Adipocyte (in vitro differentiated cells): Measurements from ENCODE around the gene SLC35G6.
A peak's percentile ranks its signal among the peaks of the same experiment; 100 is the strongest.
"Not testable (repeated sequence)": the region's sequence is repeated elsewhere in the genome, so short reads cannot be mapped to it uniquely, and the experiment has no call there.

Experiments used
- DNase-seq: peaks from one replicate; pipeline ENCODE4 v3.0.0-alpha.2; 2015; ENCODE audit warnings: low read depth
- H3K27me3 ChIP-seq: replicated peaks from 2 replicates; pipeline ENCODE4 v1.7.0; 2013; ENCODE audit warnings: mild to moderate bottlenecking, low read length, moderate library complexity; ENCODE audit not compliant: control insufficient read depth, insufficient read depth
- H3K36me3 ChIP-seq: 2 replicates; pipeline ENCODE4 v1.7.0; 2013; ENCODE audit warnings: low read length, mild to moderate bottlenecking, moderate library complexity; ENCODE audit not compliant: control insufficient read depth, insufficient read depth, severe bottlenecking
- H3K4me1 ChIP-seq: 2 replicates; pipeline ENCODE4 v1.7.0; 2013; ENCODE audit warnings: mild to moderate bottlenecking, low read length, moderate library complexity; ENCODE audit not compliant: control insufficient read depth, insufficient read depth
- H3K4me3 ChIP-seq: 2 replicates; pipeline ENCODE4 v1.7.0; 2013; ENCODE audit warnings: mild to moderate bottlenecking, low read length, moderate library complexity
- H3K9ac ChIP-seq: 2 replicates; pipeline ENCODE4 v1.7.0; 2013; ENCODE audit warnings: mild to moderate bottlenecking, low read length, moderate library complexity
- H3K9me3 ChIP-seq: 2 replicates; pipeline ENCODE4 v1.7.0; 2013; ENCODE audit warnings: mild to moderate bottlenecking, low read length, moderate library complexity; ENCODE audit not compliant: control insufficient read depth

The SLC35G6 gene

DNA sequence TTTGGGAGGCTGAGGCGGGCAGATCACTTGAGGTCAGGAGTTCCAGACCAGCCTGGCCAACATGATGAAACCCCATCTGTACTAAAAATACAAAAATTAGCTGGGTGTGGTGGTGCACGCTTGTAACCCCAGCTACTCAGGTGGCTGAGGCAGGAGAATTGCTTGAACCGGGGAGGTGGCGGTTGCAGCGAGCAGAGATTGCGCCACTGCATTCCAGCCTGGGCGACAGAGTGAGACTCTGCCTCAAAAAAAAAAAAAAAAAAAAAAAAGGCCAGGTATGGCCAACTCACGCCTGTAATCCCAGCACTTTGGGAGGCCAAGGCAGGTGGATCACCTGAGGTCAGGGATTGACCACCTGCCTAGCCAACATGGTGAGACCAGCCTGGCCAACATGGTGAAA is 6.5 kb upstream of the SLC35G6 start:
- DNase-seq, H3K9ac ChIP-seq, H3K36me3 ChIP-seq, H3K9me3 ChIP-seq, H3K4me3 ChIP-seq, H3K27me3 ChIP-seq: not testable (repeated sequence)
- peaks cover 44% of the 10 kb centered on the region for H3K4me1 ChIP-seq

DNA sequence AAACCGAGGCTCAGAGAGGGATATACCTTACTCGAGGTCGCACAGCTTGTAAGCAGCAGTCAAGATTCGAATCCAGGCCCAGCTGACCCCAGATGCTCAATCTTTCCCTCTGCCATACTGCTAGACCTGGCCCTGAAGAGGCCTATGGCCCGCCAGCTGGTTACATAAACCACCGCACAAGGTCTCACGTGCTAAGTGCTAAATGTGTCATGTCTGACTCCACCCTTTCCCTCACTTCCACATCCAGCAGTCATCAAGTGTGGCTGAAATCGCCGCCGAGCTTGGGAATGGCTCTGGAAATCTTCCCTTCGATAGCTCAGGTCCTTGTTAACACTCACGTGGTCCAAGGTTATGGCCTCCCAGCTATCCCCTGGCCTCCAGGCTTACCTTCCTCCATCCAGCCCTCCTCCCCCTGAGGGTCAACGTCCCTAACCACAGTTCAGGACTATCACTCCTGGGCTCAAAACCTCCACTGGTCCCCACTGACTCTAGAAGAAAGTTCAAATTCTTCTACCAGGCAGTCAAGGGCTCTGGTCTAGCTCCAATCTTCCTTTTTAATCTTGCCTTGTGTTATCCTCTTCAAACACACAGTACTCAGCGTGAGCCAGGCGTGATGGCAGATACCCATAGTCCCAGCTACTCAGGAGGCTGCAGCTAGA is 5.4 kb upstream of the SLC35G6 start:
- H3K4me1 ChIP-seq: peaks cover 45% of the 10 kb centered on the region
- H3K4me3 ChIP-seq: peak overlapping the region; percentile 83
- peak overlapping the region; percentile 96 for H3K9ac ChIP-seq
- no peak for DNase-seq
- H3K9me3 ChIP-seq: no peaks in the 10 kb centered on the region
- H3K36me3 ChIP-seq: peaks cover 3% of the 10 kb centered on the region
- no peaks in the 10 kb centered on the region for H3K27me3 ChIP-seq

DNA sequence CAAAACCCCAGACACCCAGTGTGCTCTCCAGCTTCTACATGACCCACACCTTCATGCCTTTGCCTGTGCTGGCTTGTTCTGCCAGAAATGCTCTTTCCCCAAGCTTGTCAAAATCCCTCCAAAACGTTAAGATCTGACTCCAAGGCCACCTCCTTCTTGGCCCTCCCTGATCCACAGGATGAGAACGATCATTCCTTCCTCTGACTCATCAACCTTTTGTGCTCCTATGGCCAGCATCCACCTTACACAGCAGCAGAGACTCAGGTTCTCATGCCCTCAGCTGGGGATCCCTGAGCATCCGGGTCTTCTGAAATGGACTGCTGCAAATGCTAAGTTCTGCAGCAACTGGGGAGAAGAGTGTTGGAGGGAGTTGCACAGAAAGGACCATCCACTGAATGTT is 4.8 kb upstream of the SLC35G6 start:
- peak overlapping the region; percentile 83 for H3K4me3 ChIP-seq
- peaks cover 45% of the 10 kb centered on the region for H3K4me1 ChIP-seq
- H3K9me3 ChIP-seq: no peaks in the 10 kb centered on the region
- peak overlapping the region; percentile 96 for H3K9ac ChIP-seq
- peaks cover 3% of the 10 kb centered on the region for H3K36me3 ChIP-seq
- peak; percentile 44 for DNase-seq
- no peaks in the 10 kb centered on the region for H3K27me3 ChIP-seq

DNA sequence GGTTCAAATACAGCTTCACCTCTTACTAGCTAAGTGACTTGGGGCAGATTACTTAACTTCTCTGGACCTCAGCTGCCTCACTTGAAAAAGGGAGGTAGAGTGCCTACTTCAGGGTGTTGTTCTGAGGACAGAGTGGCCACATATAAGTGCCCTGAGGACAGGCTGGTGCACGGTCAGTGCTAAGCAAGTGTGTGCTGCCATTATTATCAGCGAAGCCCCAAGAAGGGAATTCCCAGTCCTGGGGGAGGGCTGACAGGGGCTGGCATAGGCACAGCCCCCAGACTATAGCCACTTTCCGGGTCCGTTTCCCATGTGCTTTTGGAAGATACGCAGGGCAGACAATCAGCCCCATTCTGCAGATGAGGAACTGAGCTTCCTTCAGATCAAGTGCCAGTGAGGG is 4.3 kb upstream of the SLC35G6 start:
- DNase-seq: no peak
- H3K4me1 ChIP-seq: peaks cover 45% of the 10 kb centered on the region
- H3K4me3 ChIP-seq: peak overlapping the region; percentile 83
- H3K9ac ChIP-seq: peak overlapping the region; percentile 96
- no peaks in the 10 kb centered on the region for H3K27me3 ChIP-seq
- peaks cover 3% of the 10 kb centered on the region for H3K36me3 ChIP-seq
- H3K9me3 ChIP-seq: no peaks in the 10 kb centered on the region

DNA sequence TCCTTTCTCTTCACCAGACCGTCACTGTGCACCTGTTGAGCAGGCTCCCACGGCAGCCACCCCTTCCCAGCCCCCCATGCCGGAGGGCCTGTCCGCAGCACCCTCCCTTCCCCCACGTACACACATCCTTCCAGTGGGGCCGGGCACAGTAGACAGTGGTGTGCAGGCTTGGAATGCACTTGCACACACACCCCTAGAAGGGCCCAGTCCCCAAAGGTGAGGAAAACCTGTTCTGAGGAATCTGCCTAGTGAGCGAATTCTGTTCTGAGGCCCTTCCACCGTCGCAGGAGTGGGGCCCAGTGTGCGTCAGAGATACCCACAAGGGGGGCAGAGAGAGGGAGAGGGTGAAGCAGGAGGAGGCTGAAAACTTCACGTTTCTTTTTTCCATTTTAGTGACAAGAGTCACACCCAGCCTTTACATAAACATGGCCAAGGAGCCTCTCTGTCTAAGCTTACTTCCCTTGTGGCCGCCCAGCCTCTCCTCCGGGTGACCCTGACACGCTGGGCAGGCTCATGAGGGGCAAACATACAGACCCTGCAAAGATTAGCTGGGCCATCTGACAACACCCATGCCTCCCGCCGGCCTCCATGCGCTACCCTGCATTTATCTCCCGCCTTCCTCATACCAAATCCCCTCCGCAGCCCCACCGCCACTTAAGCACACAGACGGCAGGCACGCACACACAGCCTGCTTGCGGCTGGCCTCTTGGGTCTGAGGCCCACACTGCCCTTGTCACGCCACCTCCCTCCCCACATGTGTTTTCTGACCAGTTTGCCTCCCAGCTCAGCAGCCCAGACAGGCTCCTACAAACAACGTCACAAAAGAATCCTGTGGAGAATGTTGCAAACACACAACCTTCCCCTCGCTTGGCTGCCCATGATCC is 3.6 kb upstream of the SLC35G6 start:
- Histone ChIP-seq H3K36me3 (peaks cover 3% of the 10 kb centered on the region), H3K4me3 (peak overlapping the region; percentile 83), H3K4me1 (peaks cover 46% of the 10 kb centered on the region), H3K9ac (peak overlapping the region; percentile 96), H3K9me3 (no peaks in the 10 kb centered on the region), H3K27me3 (no peaks in the 10 kb centered on the region)
- peak; percentile 95 for DNase-seq

DNA sequence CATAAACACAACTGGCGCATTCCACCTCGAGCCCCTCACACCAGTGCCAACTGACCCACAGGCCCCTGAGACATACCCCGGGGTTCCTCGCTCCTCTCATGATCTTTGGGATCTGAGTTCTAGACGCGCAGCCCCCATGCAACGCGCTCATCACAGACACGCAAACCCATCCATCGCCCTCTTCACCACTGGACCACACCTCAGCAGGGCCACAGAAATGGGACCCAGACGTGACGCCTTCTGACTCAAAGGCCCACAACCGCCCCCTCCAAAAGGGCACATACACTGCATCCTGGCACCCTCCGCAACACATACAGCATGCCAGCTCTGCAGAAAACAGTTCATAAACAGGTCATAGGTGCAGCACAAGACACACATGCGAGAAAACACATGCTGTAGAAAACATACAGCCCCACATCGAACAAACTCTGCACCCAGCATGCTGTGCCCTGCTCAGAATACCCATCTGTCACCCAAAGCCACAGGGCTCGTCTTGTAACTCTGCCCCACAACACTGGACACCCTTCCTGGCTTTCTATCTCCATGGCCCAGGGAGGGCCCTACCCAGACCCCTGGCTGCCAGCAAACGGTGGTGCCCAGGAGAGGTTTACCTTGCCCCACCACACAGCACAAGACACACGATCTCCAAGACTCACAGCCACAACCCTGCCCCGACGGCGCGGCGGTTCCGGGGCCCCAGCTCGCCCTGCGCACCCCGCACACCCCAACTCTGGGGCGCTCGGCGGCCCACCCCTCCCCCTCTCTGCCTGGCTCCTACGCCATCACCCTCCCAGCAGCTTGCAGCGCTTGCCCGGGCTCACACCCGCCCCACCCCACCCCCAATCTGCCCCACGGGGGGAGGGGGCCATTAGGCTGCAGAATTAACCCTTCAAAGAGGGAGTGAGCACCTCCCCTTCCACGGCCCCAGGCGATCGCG is 2.7 kb upstream of the SLC35G6 start:
- no peaks in the 10 kb centered on the region for H3K27me3 ChIP-seq
- DNase-seq: peak; percentile 68
- H3K36me3 ChIP-seq: peaks cover 3% of the 10 kb centered on the region
- peaks cover 54% of the 10 kb centered on the region for H3K4me1 ChIP-seq
- H3K4me3 ChIP-seq: peak overlapping the region; percentile 83
- H3K9me3 ChIP-seq: no peaks in the 10 kb centered on the region
- H3K9ac ChIP-seq: peak overlapping the region; percentile 96

DNA sequence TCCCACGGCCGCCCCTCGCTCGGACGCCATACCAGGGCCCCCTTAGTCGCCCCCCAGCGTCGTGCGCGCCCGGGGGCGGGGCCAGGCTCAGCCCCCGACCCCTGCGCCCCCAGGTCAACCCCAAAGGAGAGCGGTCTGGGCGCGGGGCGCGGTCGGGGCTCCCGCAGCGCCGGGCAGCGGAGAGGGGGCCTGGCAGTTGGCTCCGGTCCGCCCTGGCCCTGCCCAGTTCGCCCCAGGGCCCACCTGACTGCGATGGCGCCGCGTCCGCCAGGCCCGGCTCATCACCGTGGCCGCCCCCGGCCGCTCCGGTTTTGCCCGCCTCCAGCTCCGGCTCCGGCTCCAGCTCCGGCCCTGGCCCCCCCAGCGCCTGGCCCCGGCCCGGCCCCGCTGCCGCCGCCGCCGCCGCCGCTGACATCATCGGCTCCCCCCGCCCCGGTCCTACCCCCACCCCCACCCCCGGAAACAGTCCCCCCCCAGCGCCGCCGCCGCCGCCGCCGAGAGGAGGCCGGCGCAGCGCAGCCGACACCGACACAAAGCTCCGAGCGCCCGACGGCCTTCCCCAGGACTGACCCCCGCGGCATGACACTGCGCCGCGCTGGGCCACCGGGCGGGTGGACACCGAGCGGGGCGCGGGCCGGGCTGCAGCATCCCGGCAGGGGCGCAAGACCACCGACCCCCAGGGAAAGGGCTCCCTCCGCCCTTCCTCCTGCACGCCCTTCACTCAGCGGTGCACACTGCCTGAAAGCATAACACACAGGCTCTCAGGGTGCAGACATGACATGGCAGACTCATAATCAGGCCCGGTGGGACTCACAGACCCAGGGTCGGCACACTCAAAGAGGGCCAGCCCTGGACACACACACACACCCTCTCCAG is 1.8 kb upstream of the SLC35G6 start, which contains the start of gene ZBTB4:
Gene ZBTB4, minus strand, starts transcription at position 419 of the 876 bp plus-strand sequence. CDS start 12,830 bp downstream, outside the sequence.
- Histone ChIP-seq H3K9ac (peak within 1 kb of the TSS; percentile 98), H3K9me3 (no peaks in the 10 kb centered on the region), H3K27me3 (no peaks in the 10 kb centered on the region), H3K4me3 (peak within 1 kb of the TSS; percentile 88), H3K36me3 (no peaks in the 10 kb centered on the region), H3K4me1 (peaks cover 50% of the 10 kb centered on the region)
- peak; percentile 79 for DNase-seq

DNA sequence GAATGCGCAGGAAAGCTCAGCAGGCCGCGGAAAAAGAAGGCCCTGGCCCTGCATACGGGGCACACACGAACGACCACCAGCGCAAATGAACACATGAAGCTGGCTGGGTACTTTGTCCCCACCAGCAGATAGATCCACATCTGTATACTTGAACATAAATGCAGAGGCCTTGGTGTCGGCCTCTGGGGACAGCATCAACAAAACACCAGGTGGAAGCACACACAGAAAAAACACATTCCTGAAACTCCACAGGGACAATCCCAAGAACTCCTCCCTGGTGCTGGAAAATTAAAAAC is 1.2 kb upstream of the SLC35G6 start:
- H3K36me3 ChIP-seq: no peaks in the 10 kb centered on the region
- peaks cover 47% of the 10 kb centered on the region for H3K4me1 ChIP-seq
- DNase-seq: no peak
- peak overlapping the region; percentile 88 for H3K4me3 ChIP-seq
- peak overlapping the region; percentile 98 for H3K9ac ChIP-seq
- H3K27me3 ChIP-seq: no peaks in the 10 kb centered on the region
- H3K9me3 ChIP-seq: no peaks in the 10 kb centered on the region

DNA sequence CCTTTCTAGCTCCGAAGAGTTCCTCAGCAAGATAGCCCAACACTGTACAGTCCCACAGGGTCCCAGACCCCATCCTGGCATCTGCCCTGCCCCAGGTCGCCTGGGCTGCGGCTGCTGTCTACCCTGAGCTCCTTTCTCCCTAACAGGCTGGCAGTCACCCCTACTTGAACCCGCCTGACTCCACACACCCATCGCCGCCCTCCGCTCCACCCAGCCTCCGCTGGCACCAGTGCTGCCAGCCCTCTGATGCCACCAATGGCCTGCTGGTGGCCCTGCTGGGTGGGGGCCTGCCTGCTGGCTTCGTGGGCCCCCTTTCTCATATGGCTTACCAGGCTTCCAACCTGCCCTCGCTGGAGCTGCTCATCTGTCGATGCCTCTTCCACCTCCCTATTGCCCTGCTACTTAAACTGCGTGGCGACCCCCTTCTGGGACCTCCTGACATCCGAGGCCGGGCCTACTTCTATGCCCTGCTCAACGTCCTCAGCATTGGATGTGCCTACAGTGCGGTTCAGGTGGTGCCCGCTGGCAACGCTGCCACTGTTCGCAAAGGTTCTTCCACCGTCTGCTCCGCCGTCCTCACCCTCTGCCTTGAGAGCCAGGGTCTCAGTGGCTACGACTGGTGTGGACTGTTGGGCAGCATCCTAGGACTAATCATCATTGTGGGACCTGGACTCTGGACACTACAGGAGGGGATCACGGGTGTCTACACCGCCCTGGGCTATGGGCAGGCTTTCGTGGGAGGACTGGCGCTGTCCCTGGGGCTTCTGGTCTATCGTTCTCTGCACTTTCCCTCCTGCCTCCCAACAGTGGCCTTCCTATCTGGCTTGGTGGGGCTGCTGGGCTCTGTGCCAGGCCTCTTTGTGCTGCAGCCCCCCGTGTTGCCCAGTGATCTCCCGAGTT is 846 bp downstream of the SLC35G6 start:
- H3K9me3 ChIP-seq, H3K4me3 ChIP-seq, DNase-seq, H3K27me3 ChIP-seq, H3K36me3 ChIP-seq: not testable (repeated sequence)
- peak overlapping the region; percentile 99 for H3K9ac ChIP-seq
- H3K4me1 ChIP-seq: peaks cover 39% of the 10 kb centered on the region

DNA sequence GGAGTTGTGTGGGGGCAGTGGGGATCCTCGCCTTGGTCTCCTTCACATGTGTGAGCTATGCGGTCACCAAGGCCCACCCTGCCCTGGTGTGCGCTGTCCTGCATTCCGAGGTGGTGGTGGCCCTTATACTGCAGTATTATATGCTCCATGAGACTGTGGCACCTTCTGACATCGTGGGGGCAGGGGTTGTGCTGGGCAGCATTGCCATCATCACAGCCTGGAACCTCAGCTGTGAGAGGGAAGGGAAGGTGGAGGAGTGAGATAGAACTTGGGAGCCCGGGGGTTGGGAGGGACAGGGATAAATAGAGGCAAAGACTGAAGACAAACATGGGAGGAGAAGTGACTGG is 1.5 kb downstream of the SLC35G6 start:
- not testable (repeated sequence) for H3K36me3 ChIP-seq, H3K9me3 ChIP-seq, DNase-seq, H3K27me3 ChIP-seq
- Histone ChIP-seq H3K9ac (peak overlapping the region; percentile 99), H3K4me3 (peak overlapping the region; percentile 95), H3K4me1 (peaks cover 39% of the 10 kb centered on the region)
